HG03159 (cell line): ENCODE data around the gene MRTFA.

Source experiments
- ATAC-seq: cut with Tn5 transposase; IDR thresholded peaks from one replicate; pipeline ENCODE4 v1.9.1; 2021; ENCODE audit warnings: mild to moderate bottlenecking, moderate library complexity; ENCODE audit not compliant: unreplicated experiment

MRTFA gene

DNA sequence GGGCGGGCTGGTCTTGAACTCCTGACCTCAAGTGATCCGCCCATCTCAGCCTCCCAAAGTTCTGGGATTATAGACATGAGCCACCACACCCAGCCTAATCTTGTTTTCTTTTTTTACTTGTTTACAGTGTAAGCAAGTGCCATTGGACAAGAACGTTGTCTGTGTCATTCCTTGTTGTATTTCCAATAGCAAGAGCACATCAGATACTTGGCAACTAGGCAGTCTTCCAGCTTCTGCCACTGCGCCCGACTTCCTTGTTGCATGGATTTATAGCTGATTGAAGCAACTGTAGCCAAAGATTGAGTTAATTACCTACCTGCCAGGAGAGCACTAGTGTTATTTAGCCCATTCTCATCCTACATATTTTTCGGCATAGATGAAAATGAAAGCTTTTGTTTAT, 269.2 kb downstream of the MRTFA start:
- ATAC-seq = no peak

DNA sequence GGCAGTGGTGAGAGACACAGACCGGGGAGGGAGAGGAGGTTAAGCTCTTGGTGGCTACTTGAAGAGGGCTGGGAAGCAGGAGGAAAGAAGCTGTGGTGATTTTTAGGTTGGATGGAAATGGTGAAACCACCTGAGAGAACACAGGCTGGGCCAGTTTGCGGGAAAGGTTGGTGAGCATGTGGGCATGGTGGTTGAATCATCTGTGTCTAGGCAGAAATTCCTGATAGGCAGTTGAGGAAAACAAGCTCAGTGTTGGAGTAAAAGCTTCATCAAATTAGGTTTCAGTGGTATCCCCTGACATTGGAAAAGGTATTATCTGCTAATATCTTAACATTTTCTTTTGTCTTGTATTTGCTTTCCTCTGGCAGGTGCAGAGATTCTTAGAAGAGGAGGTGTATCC, 270.5 kb downstream of the MRTFA start:
- no peak for ATAC-seq

GRCh38 chr22:40364431-40364830, 272.1 kb downstream of the MRTFA start:
- ATAC-seq = no peak

GRCh38 chr22:40363059-40363458, 273.5 kb downstream of the MRTFA start:
- no peak for ATAC-seq

DNA sequence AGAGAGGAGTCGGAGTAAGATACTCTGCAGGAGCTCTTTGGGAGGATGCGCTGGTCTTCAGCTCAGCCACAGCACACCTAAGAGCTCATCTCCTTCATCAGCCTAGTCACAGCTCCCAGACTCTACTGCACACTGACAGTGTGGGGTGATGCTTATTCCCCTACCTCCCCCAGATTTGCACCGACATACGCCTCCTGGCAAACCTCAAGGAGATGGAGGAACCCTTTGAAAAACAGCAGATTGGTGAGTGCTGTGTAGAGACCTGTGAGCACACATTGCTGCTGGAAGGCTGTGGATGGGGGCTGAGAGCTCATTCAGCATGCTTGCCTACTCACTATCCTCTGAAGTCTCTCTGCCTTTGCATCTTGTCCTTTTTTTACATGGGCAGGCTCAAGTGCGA, 275.4 kb downstream of the MRTFA start:
- ATAC-seq = no peak
